Measurements from ENCODE around the gene AP4S1.
"Not testable (repeated sequence)": the region's sequence is repeated elsewhere in the genome, so short reads cannot be mapped to it uniquely, and the experiment has no call there.

The AP4S1 gene

DNA sequence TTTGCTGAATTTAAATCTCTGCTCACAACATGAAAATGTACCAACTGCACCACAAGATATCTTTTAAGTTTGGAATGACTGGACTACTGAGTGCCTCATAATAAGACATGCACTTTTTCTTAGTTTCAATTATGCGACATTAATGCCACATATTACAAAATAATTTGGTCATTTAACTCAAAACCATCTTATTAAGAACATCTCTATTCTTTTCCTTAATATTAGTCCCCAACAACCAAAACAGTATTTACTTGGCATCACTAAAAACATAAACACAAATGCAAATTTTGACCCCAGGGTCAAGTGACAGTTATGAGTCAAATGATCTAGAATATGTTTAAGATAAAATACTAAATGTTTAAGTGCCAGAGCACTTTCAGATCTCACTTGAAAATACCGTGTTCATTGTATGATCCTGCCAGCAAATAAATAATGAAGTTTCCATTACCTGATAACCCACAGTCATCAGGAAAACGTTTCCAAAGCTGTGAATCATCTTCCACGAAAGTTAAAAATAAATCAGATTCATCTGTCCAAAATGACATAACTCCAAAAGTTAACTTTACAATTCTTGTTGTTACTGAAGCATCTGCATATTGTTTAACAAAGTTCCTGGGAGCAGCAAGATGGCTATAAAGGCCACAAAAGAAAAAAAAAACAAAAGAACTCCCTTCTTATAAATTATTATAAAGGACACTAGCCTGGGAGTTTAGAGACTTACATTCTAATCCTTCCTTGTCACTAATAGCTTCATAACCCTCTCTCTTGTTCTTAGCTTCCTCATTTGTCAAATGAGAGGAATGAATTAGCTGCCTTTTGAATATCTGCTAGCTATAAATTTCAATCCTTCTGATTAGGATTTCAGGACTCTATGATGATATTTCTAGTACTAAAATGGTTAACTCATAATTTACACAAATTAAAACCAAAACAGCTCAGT lies 30.5 kb upstream of the AP4S1 start:
- DNase-seq (ENCODE audit: low read depth), result peak; percentile 60
- Histone ChIP-seq H3K9me3 (ENCODE audit: control insufficient read depth, low read length) (no peaks in the 10 kb centered on the region), H3K36me3 (ENCODE audit: control insufficient read depth, insufficient read depth, low read length, severe bottlenecking) (peaks cover 9% of the 10 kb centered on the region), H3K4me3 (ENCODE audit: low read length) (no peak overlapping the region), H3K9ac (ENCODE audit: low read length) (no peak overlapping the region), H3K4me1 (ENCODE audit: control insufficient read depth, insufficient read depth, low read length) (peaks cover 27% of the 10 kb centered on the region), H3K27me3 (replicated peaks; ENCODE audit: control insufficient read depth, insufficient read depth, low read length) (no peaks in the 10 kb centered on the region)

DNA sequence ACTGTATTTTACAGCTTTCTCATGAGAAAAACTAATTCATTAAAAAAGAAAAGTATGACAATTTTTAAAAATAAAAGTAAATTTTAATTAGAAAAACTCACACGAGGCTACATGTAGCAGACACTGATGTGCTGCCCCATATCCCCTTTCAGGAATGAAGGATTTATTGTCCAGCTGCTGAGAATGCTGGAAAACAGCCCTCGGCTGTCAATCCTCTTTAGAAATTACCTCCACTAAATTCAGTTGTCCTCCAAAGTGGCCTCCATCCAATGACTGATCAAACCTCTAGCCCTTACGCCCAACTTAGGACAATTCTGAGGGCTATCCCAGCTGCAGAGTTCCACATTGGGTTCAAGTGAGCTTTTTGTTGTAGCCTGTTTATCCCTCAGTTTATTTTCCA lies 29.8 kb upstream of the AP4S1 start:
- Histone ChIP-seq H3K4me3 (ENCODE audit: low read length) (no peak overlapping the region), H3K4me1 (ENCODE audit: control insufficient read depth, insufficient read depth, low read length) (peaks cover 23% of the 10 kb centered on the region), H3K9me3 (ENCODE audit: control insufficient read depth, low read length) (no peaks in the 10 kb centered on the region)

GRCh38 chr14:30996892-30997659 lies 28.4 kb upstream of the AP4S1 start:
- no peaks in the 10 kb centered on the region for H3K27me3 ChIP-seq (replicated peaks; ENCODE audit: control insufficient read depth, insufficient read depth, low read length)
- peaks cover 22% of the 10 kb centered on the region for H3K4me1 ChIP-seq (ENCODE audit: control insufficient read depth, insufficient read depth, low read length)
- H3K4me3 ChIP-seq (ENCODE audit: low read length), result no peak overlapping the region
- no peak for DNase-seq (ENCODE audit: low read depth)
- no peak overlapping the region for H3K9ac ChIP-seq (ENCODE audit: low read length)
- H3K9me3 ChIP-seq (ENCODE audit: control insufficient read depth, low read length), result no peaks in the 10 kb centered on the region
- peaks cover 11% of the 10 kb centered on the region for H3K36me3 ChIP-seq (ENCODE audit: control insufficient read depth, insufficient read depth, low read length, severe bottlenecking)

More for the DNA sequence above, 29.8 kb upstream of the AP4S1 start:
- no peak for DNase-seq (ENCODE audit: low read depth)
- H3K9ac ChIP-seq (ENCODE audit: low read length), result no peak overlapping the region
- H3K27me3 ChIP-seq (replicated peaks; ENCODE audit: control insufficient read depth, insufficient read depth, low read length), result no peaks in the 10 kb centered on the region
- H3K36me3 ChIP-seq (ENCODE audit: control insufficient read depth, insufficient read depth, low read length, severe bottlenecking), result peaks cover 9% of the 10 kb centered on the region

GRCh38 chr14:30998100-30998706 lies 27.2 kb upstream of the AP4S1 start:
- Histone ChIP-seq H3K4me3 (ENCODE audit: low read length) (no peak overlapping the region), H3K4me1 (ENCODE audit: control insufficient read depth, insufficient read depth, low read length) (peaks cover 22% of the 10 kb centered on the region), H3K9ac (ENCODE audit: low read length) (no peak overlapping the region), H3K9me3 (ENCODE audit: control insufficient read depth, low read length) (no peaks in the 10 kb centered on the region), H3K36me3 (ENCODE audit: control insufficient read depth, insufficient read depth, low read length, severe bottlenecking) (peaks cover 16% of the 10 kb centered on the region), H3K27me3 (replicated peaks; ENCODE audit: control insufficient read depth, insufficient read depth, low read length) (no peaks in the 10 kb centered on the region)
- no peak for DNase-seq (ENCODE audit: low read depth)

DNA sequence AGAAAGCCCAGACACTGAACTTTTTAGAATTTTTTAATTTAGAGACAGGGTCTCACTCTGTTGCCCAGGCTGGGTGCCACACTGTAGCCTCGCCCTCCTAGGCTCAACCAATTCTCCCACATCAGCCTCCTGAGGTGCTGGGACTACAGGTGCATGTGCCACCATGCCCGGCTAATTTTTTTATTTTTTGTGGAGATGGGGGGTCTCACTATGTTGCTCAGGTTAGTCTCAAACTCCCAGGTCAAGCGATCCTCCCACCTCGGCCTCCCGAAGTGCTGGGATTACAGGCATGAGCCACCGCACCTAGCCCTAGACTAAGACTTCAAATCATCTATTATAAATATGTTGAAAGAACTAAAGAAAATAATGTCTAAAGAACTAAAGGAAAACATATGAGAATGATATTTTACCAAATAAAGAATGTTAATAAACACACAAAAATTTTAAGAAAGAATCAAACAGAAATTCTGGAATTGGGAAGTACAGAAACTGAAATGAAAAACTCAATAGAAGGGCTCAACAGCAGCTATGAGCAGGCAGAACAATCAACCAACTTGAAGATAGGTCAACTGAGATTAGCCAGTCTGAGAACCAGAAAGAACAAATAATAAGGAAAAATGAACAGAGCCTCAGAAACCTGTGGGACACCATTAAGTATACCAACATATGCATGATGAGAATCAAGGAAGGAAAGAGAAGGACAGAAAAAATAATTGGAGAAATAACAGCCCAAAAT lies 26.2 kb upstream of the AP4S1 start:
- Histone ChIP-seq H3K4me1 (ENCODE audit: control insufficient read depth, insufficient read depth, low read length) (peaks cover 19% of the 10 kb centered on the region), H3K4me3 (ENCODE audit: low read length) (no peak overlapping the region), H3K9ac (ENCODE audit: low read length) (no peak overlapping the region), H3K9me3 (ENCODE audit: control insufficient read depth, low read length) (no peaks in the 10 kb centered on the region), H3K27me3 (replicated peaks; ENCODE audit: control insufficient read depth, insufficient read depth, low read length) (no peaks in the 10 kb centered on the region), H3K36me3 (ENCODE audit: control insufficient read depth, insufficient read depth, low read length, severe bottlenecking) (peaks cover 19% of the 10 kb centered on the region)
- DNase-seq (ENCODE audit: low read depth), result no peak

GRCh38 chr14:31000629-31001338 lies 24.7 kb upstream of the AP4S1 start:
- no peak overlapping the region for H3K4me3 ChIP-seq (ENCODE audit: low read length)
- H3K4me1 ChIP-seq (ENCODE audit: control insufficient read depth, insufficient read depth, low read length), result peaks cover 3% of the 10 kb centered on the region
- H3K36me3 ChIP-seq (ENCODE audit: control insufficient read depth, insufficient read depth, low read length, severe bottlenecking), result peaks cover 27% of the 10 kb centered on the region
- no peaks in the 10 kb centered on the region for H3K9me3 ChIP-seq (ENCODE audit: control insufficient read depth, low read length)
- DNase-seq (ENCODE audit: low read depth), result no peak
- no peaks in the 10 kb centered on the region for H3K27me3 ChIP-seq (replicated peaks; ENCODE audit: control insufficient read depth, insufficient read depth, low read length)
- H3K9ac ChIP-seq (ENCODE audit: low read length), result no peak overlapping the region

DNA sequence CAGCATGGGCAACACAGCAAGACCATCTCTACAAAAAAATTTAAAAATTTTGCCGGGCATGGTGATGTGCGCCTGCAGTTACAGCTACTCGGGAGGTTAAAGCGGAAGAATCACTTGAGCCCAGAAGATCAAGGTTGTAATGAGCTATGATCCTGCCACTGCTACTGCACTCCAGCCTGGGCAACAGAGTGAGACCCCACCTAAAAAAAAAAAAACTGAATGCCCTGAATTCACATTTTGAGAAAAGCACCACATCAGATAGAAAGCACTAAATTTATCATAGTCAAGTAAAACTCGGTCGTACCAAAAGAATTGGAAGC lies 24.1 kb upstream of the AP4S1 start:
- peaks cover 27% of the 10 kb centered on the region for H3K36me3 ChIP-seq (ENCODE audit: control insufficient read depth, insufficient read depth, low read length, severe bottlenecking)
- H3K9me3 ChIP-seq (ENCODE audit: control insufficient read depth, low read length), result no peaks in the 10 kb centered on the region

GRCh38 chr14:31003284-31003683 lies 22.2 kb upstream of the AP4S1 start:
- H3K4me3 ChIP-seq (ENCODE audit: low read length), result no peak overlapping the region
- DNase-seq (ENCODE audit: low read depth), result no peak
- H3K9me3 ChIP-seq (ENCODE audit: control insufficient read depth, low read length), result no peaks in the 10 kb centered on the region
- no peaks in the 10 kb centered on the region for H3K27me3 ChIP-seq (replicated peaks; ENCODE audit: control insufficient read depth, insufficient read depth, low read length)
- no peaks in the 10 kb centered on the region for H3K4me1 ChIP-seq (ENCODE audit: control insufficient read depth, insufficient read depth, low read length)
- H3K36me3 ChIP-seq (ENCODE audit: control insufficient read depth, insufficient read depth, low read length, severe bottlenecking), result peaks cover 27% of the 10 kb centered on the region
- H3K9ac ChIP-seq (ENCODE audit: low read length), result no peak overlapping the region

More for the DNA sequence above, 24.1 kb upstream of the AP4S1 start:
- Histone ChIP-seq H3K4me1 (ENCODE audit: control insufficient read depth, insufficient read depth, low read length) (no peaks in the 10 kb centered on the region), H3K9ac (ENCODE audit: low read length) (no peak overlapping the region), H3K4me3 (ENCODE audit: low read length) (no peak overlapping the region), H3K27me3 (replicated peaks; ENCODE audit: control insufficient read depth, insufficient read depth, low read length) (no peaks in the 10 kb centered on the region)
- no peak for DNase-seq (ENCODE audit: low read depth)

DNA sequence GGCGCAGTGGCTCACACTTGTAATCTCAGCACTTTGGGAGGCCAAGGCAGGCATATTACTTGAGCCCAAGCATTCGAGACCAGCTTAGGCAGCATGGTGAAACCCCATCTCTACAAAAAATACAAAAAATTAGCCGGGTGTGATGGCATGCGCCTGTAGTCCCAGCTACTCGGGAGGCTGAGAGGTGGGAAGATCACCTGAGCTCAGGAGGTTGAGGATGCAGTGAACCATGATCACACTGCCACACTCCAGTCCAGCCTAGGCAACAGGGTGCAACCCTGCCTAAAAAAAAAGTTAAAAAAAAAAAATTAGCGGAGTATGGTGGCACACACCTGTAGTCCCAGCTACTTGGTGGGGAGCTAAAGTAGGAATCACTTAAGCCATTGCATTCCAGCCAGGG lies 21.4 kb upstream of the AP4S1 start:
- H3K36me3 ChIP-seq (ENCODE audit: control insufficient read depth, insufficient read depth, low read length, severe bottlenecking), result peaks cover 30% of the 10 kb centered on the region
- H3K27me3 ChIP-seq (replicated peaks; ENCODE audit: control insufficient read depth, insufficient read depth, low read length); H3K4me3 ChIP-seq (ENCODE audit: low read length); H3K4me1 ChIP-seq (ENCODE audit: control insufficient read depth, insufficient read depth, low read length); H3K9ac ChIP-seq (ENCODE audit: low read length); DNase-seq (ENCODE audit: low read depth); H3K9me3 ChIP-seq (ENCODE audit: control insufficient read depth, low read length): not testable (repeated sequence)

DNA sequence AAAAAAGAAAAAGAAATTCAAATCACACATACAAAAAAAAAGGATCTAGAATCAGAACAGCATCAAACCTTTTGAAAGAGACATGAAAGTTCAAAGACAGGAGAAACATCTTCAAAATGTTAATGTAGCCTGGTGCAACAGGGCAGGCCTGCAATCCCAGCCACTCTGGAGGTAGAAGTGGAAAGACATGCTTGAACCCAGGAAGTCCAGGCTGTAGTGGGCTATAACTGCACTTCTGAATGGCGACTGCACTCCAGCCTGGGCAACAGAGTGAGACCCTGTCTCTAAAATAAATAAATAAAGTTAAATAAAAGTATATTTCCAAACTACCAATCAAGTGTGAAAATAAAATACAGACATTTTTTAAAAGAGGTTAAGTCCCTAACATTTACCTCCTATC lies 18.7 kb upstream of the AP4S1 start:
- Histone ChIP-seq H3K4me3 (ENCODE audit: low read length) (no peak overlapping the region), H3K27me3 (replicated peaks; ENCODE audit: control insufficient read depth, insufficient read depth, low read length) (no peaks in the 10 kb centered on the region), H3K4me1 (ENCODE audit: control insufficient read depth, insufficient read depth, low read length) (peaks cover 3% of the 10 kb centered on the region), H3K36me3 (ENCODE audit: control insufficient read depth, insufficient read depth, low read length, severe bottlenecking) (peaks cover 25% of the 10 kb centered on the region), H3K9ac (ENCODE audit: low read length) (no peak overlapping the region), H3K9me3 (ENCODE audit: control insufficient read depth, low read length) (no peaks in the 10 kb centered on the region)
- no peak for DNase-seq (ENCODE audit: low read depth)
